ENCODE measurements around the gene SEMA3F.

SEMA3F gene

DNA sequence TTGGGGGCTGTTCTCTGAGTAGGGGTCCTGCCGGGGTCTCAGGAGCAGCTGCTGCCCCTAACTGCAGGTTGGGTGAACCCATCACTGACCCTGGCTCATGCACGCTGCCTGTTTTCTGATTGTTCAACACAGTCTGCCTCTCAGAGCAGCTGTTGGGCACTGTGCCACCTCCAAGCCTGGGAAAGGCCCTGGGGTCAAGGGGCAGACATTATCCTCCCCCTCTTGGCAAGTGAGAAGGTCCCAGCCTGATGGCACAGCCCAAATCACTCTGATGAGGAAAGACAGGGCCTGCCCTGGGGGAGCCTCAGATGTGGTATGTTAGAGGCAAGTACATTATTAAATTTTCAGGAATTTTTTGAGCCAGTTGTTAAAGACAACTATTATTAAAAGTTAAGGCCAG is 22.2 kb downstream of the SEMA3F start:
- TF ChIP-seq, protein P1, sequence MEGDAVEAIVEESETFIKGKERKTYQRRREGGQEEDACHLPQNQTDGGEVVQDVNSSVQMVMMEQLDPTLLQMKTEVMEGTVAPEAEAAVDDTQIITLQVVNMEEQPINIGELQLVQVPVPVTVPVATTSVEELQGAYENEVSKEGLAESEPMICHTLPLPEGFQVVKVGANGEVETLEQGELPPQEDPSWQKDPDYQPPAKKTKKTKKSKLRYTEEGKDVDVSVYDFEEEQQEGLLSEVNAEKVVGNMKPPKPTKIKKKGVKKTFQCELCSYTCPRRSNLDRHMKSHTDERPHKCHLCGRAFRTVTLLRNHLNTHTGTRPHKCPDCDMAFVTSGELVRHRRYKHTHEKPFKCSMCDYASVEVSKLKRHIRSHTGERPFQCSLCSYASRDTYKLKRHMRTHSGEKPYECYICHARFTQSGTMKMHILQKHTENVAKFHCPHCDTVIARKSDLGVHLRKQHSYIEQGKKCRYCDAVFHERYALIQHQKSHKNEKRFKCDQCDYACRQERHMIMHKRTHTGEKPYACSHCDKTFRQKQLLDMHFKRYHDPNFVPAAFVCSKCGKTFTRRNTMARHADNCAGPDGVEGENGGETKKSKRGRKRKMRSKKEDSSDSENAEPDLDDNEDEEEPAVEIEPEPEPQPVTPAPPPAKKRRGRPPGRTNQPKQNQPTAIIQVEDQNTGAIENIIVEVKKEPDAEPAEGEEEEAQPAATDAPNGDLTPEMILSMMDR (IDR thresholded peaks at IDR 0.05; ENCODE audit: unreplicated experiment in 3 of 3), result no peak
- H3K9me3 Mint-ChIP-seq, result no peaks in the 10 kb centered on the region
- H3K27me3 Mint-ChIP-seq (ENCODE audit: low read depth), result no peaks in the 10 kb centered on the region
- H3K27ac Mint-ChIP-seq, result no peak overlapping the region
- H3K36me3 Mint-ChIP-seq (ENCODE audit: low read depth), result peaks cover 39% of the 10 kb centered on the region
- H3K4me3 Mint-ChIP-seq, result no peak overlapping the region
- H3K4me1 Mint-ChIP-seq, result peaks cover 10% of the 10 kb centered on the region

DNA sequence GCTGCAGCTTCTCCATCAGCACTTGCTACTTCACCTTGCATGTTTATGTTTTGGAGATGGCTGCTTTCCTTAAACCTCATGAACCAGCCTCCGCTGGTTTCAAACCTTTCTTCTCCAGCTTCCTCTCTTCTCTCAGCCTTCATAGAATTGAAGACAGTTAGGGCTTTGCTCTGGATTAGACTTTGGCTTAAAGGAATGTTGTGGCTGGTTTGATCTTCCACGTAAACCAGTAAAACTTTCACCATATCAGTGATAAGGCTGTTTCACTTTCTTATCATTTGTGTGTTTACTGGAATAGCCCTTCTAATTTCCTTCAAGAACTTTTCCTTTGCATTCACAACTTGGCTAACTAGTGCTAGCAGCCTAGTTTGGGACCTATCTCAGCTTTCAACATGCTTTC is 24.6 kb downstream of the SEMA3F start:
- Mint-ChIP-seq H3K4me1 (peaks cover 10% of the 10 kb centered on the region), H3K27ac (no peak overlapping the region), H3K36me3 (ENCODE audit: low read depth) (peaks cover 48% of the 10 kb centered on the region), H3K9me3 (no peaks in the 10 kb centered on the region), H3K27me3 (ENCODE audit: low read depth) (no peaks in the 10 kb centered on the region), H3K4me3 (no peak overlapping the region)
- TF ChIP-seq, protein P1 (IDR thresholded peaks at IDR 0.05; ENCODE audit: unreplicated experiment in 3 of 3), result no peak

DNA sequence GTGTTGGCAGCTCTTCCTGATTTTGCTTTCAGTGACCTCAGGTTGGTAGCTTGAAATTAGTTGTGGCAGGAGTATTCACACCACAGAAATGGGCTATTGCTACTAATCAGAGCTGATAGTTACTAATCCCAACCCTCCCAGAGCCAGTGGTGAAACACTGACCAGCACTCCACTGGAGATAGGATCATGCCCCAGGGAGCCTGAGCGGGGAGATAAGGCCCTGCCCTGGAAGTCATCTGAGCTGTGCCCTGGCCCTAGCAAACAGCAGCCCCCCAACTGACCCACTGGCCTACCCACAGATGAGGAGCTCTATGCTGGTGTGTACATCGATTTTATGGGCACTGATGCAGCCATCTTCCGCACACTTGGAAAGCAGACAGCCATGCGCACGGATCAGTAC is 26.9 kb downstream of the SEMA3F start:
- TF ChIP-seq, protein P1 (IDR thresholded peaks at IDR 0.05; ENCODE audit: unreplicated experiment in 3 of 3), result no peak
- no peak overlapping the region for H3K27ac Mint-ChIP-seq
- H3K27me3 Mint-ChIP-seq (ENCODE audit: low read depth), result no peaks in the 10 kb centered on the region
- H3K4me3 Mint-ChIP-seq, result no peak overlapping the region
- peaks cover 10% of the 10 kb centered on the region for H3K4me1 Mint-ChIP-seq
- peaks cover 45% of the 10 kb centered on the region for H3K36me3 Mint-ChIP-seq (ENCODE audit: low read depth)
- no peaks in the 10 kb centered on the region for H3K9me3 Mint-ChIP-seq

DNA sequence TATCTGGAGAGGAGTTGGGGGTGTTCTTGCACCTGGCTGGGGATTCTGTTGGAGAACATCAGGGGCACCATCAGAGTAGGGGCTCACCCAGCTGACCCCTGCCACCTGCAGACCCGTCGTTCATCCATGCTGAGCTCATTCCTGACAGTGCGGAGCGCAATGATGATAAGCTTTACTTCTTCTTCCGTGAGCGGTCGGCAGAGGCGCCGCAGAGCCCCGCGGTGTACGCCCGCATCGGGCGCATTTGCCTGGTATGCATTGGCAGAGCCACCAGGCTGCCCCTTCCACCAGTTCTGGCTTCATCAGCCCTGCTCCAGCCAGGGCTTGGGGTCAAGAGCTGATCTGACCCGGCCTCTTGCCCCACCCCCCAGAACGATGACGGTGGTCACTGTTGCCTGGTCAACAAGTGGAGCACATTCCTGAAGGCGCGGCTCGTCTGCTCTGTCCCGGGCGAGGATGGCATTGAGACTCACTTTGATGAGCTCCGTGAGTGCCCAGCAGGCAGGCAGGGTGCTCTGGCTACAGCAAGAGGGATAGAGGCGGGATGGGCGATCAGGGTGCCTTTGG is 27.5 kb downstream of the SEMA3F start:
- no peak overlapping the region for H3K4me3 Mint-ChIP-seq
- H3K4me1 Mint-ChIP-seq, result peaks cover 5% of the 10 kb centered on the region
- H3K36me3 Mint-ChIP-seq (ENCODE audit: low read depth), result peaks cover 39% of the 10 kb centered on the region
- no peaks in the 10 kb centered on the region for H3K27me3 Mint-ChIP-seq (ENCODE audit: low read depth)
- TF ChIP-seq, protein P1 (IDR thresholded peaks at IDR 0.05; ENCODE audit: unreplicated experiment in 3 of 3), result no peak
- no peaks in the 10 kb centered on the region for H3K9me3 Mint-ChIP-seq
- no peak overlapping the region for H3K27ac Mint-ChIP-seq

DNA sequence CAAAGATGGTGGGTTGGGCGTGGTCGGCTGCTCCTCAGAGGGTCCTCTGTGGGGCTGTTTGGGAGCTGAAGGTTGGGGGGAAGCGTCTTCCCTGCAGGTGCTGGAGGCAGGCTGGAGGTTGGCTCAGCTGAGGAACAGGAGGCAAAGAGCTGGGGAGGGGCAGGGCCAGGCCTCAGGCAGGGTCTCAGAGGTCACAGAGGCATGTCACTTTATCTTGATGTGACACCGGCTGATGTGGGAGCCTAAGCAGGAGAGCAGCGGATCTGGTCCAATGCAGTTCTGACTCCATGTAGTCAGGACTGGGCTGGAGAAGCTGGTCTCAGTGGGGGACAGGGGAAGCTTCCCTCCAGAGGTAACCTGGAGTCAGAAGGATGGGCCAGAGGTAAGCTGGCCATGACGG is 28.6 kb downstream of the SEMA3F start:
- no peak overlapping the region for H3K4me3 Mint-ChIP-seq
- no peak overlapping the region for H3K27ac Mint-ChIP-seq
- H3K9me3 Mint-ChIP-seq, result no peaks in the 10 kb centered on the region
- peaks cover 5% of the 10 kb centered on the region for H3K4me1 Mint-ChIP-seq
- H3K36me3 Mint-ChIP-seq (ENCODE audit: low read depth), result peaks cover 39% of the 10 kb centered on the region
- H3K27me3 Mint-ChIP-seq (ENCODE audit: low read depth), result no peaks in the 10 kb centered on the region
- TF ChIP-seq, protein P1 (IDR thresholded peaks at IDR 0.05; ENCODE audit: unreplicated experiment in 3 of 3), result no peak

DNA sequence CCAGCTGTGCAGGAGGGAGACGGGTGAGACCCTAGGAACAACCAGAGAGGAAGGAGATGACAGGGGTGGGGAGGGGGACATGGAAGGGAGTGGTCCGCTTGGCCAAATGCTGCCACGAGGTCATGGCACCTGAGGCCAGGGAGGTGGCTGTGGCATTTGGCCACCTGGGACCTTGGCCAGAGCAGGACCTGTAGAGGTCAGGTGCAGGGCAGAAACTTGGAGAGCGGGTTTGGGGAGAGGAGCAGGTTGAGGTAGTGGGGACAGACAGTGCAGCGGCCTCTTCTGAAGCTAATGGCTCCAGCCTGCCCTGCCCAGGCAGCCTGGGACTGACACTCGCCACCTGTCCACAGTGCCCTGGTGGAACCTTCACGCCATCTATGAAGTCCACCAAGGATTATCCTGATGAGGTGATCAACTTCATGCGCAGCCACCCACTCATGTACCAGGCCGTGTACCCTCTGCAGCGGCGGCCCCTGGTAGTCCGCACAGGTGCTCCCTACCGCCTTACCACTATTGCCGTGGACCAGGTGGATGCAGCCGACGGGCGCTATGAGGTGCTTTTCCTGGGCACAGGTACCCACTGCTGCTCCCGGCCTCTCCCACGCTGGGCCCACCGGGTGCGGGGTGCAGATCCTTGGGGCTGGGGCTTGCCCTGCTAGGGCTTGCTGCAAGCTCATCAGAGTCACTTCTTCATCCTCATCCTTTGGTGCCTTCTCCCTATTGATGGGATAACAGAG is 29.3 kb downstream of the SEMA3F start:
- no peak overlapping the region for H3K27ac Mint-ChIP-seq
- peaks cover 2% of the 10 kb centered on the region for H3K27me3 Mint-ChIP-seq (ENCODE audit: low read depth)
- no peak overlapping the region for H3K4me3 Mint-ChIP-seq
- H3K4me1 Mint-ChIP-seq, result peaks cover 10% of the 10 kb centered on the region
- peaks cover 38% of the 10 kb centered on the region for H3K36me3 Mint-ChIP-seq (ENCODE audit: low read depth)
- no peaks in the 10 kb centered on the region for H3K9me3 Mint-ChIP-seq
- TF ChIP-seq, protein P1 (IDR thresholded peaks at IDR 0.05; ENCODE audit: unreplicated experiment in 3 of 3), result no peak

Data from nephron (organoid).